ES-I3 (cell line): ENCODE data around the gene JAKMIP2.
A peak's percentile ranks its signal among the peaks of the same experiment; 100 is the strongest.
"Not testable (repeated sequence)": the region's sequence is repeated elsewhere in the genome, so short reads cannot be mapped to it uniquely, and the experiment has no call there.

Source experiments
- H3K36me3 ChIP-seq: 2 replicates; pipeline ENCODE4 v1.6.1; 2013; ENCODE audit warnings: mild to moderate bottlenecking, low read length, control low read depth, moderate library complexity; ENCODE audit not compliant: insufficient read depth
- H3K4me1 ChIP-seq: 2 replicates; pipeline ENCODE4 v1.6.1; 2013; ENCODE audit warnings: mild to moderate bottlenecking, control low read depth, low read length; ENCODE audit not compliant: insufficient read depth
- H3K9ac ChIP-seq: 2 replicates; pipeline ENCODE4 v1.6.1; 2013; ENCODE audit warnings: low read depth, mild to moderate bottlenecking, low read length, moderate library complexity
- H3K9me3 ChIP-seq: 2 replicates; pipeline ENCODE4 v1.6.1; 2013; ENCODE audit warnings: mild to moderate bottlenecking, low read length, moderate library complexity; ENCODE audit not compliant: control insufficient read depth, insufficient read depth

JAKMIP2 gene

DNA sequence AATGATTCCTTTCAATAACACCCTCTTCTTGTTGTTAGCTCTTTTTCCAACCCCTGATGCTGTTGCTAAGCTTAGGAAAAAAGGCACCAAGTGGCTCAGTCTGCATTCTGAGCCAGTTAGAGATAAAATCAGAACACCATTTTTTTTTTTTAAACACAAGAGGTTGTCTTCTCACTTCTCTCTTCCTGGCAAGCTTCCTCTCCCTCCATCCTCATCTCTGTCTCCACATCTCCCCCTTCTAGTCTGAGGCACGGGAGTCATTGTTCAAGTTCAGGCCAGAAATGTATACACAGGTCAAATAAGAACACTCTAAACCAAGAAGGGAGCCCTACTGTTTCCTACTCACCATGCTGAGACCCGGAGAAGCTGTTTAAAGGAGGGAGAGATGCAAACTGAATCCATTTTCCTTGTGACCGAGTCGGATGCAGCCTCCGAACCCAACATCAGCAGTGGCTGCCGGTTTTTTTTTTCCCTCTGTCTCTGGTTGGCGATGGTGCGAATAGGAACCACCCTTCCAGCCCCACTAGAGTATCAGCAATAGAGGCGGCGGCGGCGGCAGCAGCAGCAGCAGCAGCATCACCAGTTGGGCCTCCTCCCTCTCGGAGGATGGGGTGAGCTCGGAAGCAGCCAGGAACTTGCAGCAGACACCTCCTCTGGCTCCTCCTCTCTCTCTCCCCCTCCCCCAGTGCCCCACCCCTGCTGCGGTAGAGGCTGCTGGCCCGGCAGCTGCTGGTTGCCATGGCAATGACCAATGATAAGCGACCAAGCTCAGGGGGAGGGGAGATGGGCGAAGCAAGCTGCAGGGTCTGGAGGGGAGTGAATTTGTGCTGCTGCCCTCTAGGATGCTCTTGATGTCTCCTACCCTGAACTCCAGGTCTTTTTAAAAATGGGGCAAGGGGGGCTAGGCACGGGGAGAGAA lies at the start of gene JAKMIP2:
Gene JAKMIP2 (minus strand): TSS at position 619 of the 919 bp plus-strand sequence. CDS start 110,922 bp downstream, outside the sequence.
- peaks cover 5% of the 10 kb centered on the region; the same call in 1 of the 2 replicates for H3K4me1 ChIP-seq
- no peaks in the 10 kb centered on the region for H3K9me3 ChIP-seq
- no peaks in the 10 kb centered on the region for H3K36me3 ChIP-seq
- H3K9ac ChIP-seq: peak within 1 kb of the TSS; percentile 60

DNA sequence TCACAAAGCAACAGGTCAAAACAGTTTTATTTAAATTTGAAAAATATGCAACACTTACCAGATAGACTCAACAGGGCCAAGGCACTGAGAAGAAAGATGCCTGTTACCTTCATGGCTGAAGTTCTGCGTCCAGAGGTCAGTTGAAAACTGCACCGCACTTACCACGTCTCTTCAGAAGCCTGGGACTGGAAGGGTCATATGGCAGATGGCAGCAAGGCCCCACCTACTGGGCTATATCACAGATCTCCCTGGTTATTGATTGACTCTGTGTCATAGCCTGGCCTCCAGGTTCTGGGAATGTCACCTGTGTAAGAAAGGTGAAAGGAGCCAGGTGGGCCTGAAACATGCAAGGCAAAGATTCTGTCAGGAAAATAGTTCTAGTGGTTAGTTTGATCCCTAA lies 48.9 kb upstream of the JAKMIP2 start, which contains the start of gene SPINK1:
Gene SPINK1 (minus strand): TSS at position 207 of the 400 bp plus-strand sequence. CDS start 94 bp downstream, at position 113.
- Histone ChIP-seq H3K9ac (no peak within 1 kb of the TSS), H3K4me1 (no peaks in the 10 kb centered on the region; the same call in 1 of the 2 replicates), H3K36me3 (no peaks in the 10 kb centered on the region), H3K9me3 (no peaks in the 10 kb centered on the region)

DNA sequence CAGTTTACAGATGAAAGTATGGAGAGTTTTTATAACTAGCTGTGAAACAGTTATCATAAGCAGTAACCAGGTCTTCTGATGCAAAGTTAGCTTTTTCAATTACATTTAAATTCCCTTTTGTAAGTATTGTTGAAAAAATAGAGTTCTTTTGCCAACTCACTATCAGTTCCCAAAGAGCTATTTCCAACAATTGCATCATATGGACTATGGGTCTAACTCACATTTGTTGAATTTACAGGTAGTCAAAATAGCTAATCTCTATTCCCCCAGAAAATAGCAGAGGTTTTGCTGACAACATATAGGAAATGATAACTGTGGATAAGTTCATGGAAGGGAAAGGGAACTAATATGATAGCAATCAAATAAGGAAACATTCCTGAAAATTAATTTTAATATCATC lies 47.5 kb upstream of the JAKMIP2 start:
- Histone ChIP-seq H3K9me3 (no peaks in the 10 kb centered on the region), H3K9ac (no peak overlapping the region), H3K36me3 (no peaks in the 10 kb centered on the region), H3K4me1 (no peaks in the 10 kb centered on the region; the same call in 1 of the 2 replicates)

DNA sequence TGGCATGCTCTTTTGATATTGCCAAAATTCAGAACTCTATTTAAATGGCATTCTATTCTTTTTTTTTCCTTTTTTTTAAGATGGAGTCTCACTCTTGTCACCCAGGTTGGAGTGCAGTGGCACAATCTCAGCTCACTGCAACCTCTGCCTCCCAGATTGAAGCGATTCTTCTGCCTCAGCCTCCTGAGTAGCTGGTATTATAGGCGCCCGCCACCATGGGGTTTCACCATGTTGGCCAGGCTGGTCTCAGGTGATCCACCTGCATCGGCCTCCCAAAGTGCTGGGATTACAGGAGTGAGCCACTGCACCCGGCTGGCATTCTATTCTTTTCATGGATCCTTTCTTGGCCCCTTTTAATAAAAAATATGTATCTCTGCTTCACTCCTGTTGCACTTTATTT lies 44.5 kb upstream of the JAKMIP2 start:
- H3K4me1 ChIP-seq: not testable (repeated sequence)

DNA sequence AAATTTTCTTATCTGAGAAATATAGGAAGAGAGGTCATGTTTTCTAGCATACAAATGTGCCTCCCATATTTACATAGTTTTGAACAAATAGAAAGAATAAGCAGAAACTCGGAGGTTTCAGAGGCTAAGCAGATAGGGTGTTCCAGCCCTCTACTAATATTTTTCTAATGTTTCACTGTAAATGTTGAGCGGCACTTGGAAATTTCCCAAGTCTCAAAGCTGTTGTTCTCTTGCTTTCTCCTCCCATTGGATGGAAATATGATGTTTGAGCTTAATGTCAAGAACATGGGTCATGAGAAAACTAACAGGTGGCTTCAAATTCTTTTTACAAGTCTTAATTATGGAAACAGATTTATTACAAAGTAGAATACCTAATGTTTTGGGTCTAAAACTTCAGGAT lies 43.8 kb upstream of the JAKMIP2 start:
- H3K9ac ChIP-seq: no peak overlapping the region
- H3K36me3 ChIP-seq: no peaks in the 10 kb centered on the region
- no peaks in the 10 kb centered on the region; the same call in 1 of the 2 replicates for H3K4me1 ChIP-seq

More for the DNA sequence above, 44.5 kb upstream of the JAKMIP2 start:
- not testable (repeated sequence) for H3K9me3 ChIP-seq, H3K36me3 ChIP-seq, H3K9ac ChIP-seq

DNA sequence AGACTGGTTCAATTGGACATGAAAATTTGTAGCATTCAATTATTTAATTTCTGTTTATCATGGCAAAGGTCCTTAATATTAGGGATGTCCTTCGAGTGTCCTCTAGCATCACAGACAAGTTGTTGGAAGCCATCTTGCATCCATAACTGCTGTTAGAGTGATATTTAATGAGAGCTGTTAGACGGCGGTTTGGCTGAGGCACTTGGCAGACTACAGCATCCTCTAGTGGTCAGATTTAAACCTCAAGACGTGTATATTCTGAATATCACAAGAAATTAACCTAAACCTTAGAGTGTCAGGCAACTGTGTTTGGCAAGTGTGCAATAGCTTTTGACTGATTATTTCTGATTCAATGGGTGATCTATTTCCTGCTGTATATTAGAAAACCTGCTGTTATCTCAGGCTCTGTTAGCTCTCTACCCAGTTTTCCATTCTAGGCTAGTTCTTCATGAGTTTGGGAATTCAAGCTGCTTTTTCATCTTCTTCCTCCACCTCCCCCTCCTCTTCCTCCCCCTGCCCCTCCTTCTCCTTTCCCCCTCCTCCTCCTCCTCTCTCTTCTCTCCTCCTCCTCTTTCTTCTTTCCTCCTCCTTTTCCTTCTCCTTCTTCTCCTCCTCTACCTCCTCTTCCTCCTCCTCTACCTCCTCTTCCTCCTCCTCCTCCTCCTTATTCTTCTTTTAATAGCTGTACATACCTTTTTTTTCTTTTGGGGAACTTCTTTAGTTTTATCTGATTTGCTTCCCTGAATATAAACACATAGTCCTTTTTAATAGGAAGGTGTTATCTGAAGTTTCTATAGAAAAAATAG lies 40.4 kb upstream of the JAKMIP2 start:
- H3K9ac ChIP-seq: no peak overlapping the region
- no peaks in the 10 kb centered on the region for H3K4me1 ChIP-seq
- H3K9me3 ChIP-seq: no peaks in the 10 kb centered on the region
- no peaks in the 10 kb centered on the region for H3K36me3 ChIP-seq

More for the DNA sequence above, 43.8 kb upstream of the JAKMIP2 start:
- H3K9me3 ChIP-seq: no peaks in the 10 kb centered on the region

DNA sequence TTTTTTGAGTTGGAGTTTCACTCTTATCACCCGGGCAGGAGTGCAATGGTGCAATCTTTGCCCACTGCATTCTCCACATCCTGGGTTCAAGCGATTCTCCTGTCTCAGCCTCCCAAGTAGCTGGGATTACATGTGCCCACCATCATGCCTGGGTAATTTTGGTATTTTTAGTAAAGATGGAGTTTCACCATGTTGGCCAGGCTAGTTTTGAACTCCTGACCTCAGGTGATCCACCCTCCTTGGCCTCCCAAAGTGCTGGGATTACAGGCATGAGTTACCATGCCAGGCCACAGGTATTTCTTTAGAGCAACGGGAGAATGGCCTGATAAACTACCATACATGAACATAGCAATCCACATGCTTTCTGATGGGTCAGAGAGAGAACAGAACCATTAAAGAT lies 39.7 kb upstream of the JAKMIP2 start:
- H3K9ac ChIP-seq, H3K9me3 ChIP-seq, H3K36me3 ChIP-seq, H3K4me1 ChIP-seq: not testable (repeated sequence)

DNA sequence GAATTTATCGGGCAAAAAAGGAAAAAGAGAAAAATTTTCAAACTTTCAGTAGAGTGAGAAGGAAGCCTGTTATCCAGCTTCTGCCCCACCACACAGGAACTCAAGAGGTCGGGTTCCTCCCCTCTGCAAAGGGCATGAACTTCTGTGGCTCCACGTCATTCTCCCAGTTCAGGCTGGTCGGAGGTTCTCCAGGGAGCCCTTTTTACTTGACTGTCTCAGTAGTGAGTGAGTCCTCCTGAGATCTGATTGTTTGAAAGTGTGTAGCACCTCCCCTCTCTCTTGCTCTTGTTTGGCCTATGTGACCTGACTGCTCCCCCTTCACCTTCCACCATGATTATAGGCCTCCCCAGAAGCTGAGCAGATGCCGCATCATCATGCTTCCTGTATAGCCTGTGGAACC lies 39.2 kb upstream of the JAKMIP2 start:
- H3K36me3 ChIP-seq: no peaks in the 10 kb centered on the region
- no peak overlapping the region for H3K9ac ChIP-seq
- H3K9me3 ChIP-seq: no peaks in the 10 kb centered on the region
- no peaks in the 10 kb centered on the region for H3K4me1 ChIP-seq

DNA sequence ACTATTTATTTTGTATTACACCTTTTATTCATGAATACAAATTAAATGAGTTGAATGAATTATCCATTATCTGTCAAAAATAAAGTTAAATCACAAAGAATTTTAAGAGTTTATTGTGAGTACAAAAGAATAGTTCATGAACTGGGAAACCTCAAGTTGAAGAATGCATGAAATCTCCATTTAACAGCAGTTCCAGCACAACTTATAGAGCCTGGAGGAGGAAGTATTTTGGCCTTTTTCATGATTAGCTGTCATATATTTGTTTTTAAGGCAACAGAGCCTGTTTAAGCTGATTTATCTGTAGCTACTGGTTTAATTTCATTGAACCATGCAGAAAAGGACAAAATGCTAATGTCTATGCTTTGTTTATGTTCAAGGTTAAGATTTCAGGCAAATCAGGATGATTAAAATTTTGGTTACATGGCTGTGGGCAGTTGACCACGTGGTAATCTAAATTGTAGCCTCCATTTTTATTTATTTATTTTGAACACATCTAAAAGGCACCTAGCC lies 36.8 kb upstream of the JAKMIP2 start:
- no peaks in the 10 kb centered on the region for H3K36me3 ChIP-seq
- H3K4me1 ChIP-seq: no peaks in the 10 kb centered on the region
- H3K9me3 ChIP-seq: no peaks in the 10 kb centered on the region
- H3K9ac ChIP-seq: no peak overlapping the region

DNA sequence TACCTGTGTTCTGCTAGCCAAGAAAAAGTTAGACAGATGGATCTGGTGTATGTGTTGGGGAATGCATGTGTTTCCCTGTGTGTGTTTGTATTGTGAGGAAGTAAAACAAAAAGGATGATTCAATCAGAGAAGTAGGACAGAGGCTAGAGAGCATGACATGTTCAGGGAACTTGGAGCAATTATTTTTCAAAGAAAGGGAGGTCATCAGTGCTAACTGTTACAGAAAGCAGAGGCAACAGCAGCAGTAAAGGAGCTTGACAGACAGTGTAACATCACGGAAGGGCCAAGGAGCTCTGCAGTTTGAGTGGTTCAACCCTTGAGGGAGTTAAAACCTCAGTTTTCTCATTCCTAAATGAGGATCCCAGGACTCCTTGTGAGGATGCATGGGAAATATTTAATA lies 35.8 kb upstream of the JAKMIP2 start:
- no peaks in the 10 kb centered on the region for H3K36me3 ChIP-seq
- no peaks in the 10 kb centered on the region for H3K9me3 ChIP-seq
- H3K9ac ChIP-seq: no peak overlapping the region
- no peaks in the 10 kb centered on the region for H3K4me1 ChIP-seq

DNA sequence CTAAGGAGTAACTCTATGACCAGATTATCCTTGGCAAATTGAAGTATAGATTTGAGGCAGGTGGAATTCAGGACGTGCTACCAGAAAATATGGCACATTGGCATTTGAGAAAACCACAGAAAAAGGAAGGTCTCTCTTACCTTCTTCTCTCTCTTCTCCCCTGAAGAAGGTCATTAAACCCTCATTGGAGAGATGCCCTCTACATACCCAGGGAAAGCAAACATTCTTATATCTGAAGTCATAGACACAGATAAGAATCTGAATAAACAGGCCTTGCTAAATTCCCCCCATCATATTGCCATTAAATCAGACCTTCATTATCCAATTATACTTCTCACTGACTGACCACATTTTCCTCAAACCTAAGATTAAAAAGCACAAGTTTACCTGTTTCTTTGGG lies 31.2 kb upstream of the JAKMIP2 start:
- Histone ChIP-seq H3K9me3 (no peaks in the 10 kb centered on the region), H3K4me1 (peaks cover 16% of the 10 kb centered on the region; the same call in 1 of the 2 replicates), H3K36me3 (no peaks in the 10 kb centered on the region), H3K9ac (no peak overlapping the region)

DNA sequence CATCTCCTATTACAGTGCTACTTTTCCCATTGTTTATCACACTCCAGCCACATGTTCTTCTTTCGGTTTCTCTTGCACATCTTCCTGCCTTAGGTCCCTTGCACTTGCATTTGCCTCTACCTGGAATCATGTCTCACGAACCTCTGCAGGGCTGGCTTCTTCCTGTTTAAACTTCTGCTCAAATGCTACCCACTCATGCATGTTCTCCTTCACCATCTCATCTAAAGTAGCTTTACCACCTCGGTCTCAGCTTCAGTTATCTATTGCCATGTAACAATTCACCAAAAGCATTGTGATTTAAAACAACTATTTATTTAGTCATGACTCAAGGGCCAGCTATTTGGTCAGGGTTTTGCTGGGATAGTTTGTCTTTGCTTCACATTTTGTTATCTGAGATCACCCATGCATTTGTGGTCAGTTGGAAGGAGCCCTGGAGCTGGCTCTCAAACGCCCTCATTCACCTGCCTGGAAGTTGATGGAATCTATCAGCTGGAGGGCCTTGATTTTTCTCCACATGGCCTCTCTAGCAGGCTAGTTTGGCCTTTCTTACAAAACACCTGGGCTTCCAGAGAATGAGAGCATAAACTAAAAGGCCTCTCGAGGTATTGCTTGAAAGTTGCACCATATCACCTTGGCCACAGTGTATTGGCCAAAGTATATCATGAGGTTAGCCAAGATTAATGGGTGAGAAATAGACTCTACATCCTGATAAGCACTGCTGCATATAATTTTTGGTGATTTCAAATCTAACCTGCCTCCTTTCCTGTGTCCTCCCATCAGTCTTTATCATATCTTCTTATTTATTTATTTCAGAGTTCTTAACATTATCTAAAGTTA lies 27.5 kb upstream of the JAKMIP2 start:
- no peaks in the 10 kb centered on the region for H3K36me3 ChIP-seq
- H3K9ac ChIP-seq: no peak overlapping the region
- H3K9me3 ChIP-seq: no peaks in the 10 kb centered on the region
- H3K4me1 ChIP-seq: peaks cover 16% of the 10 kb centered on the region; the same call in 1 of the 2 replicates

DNA sequence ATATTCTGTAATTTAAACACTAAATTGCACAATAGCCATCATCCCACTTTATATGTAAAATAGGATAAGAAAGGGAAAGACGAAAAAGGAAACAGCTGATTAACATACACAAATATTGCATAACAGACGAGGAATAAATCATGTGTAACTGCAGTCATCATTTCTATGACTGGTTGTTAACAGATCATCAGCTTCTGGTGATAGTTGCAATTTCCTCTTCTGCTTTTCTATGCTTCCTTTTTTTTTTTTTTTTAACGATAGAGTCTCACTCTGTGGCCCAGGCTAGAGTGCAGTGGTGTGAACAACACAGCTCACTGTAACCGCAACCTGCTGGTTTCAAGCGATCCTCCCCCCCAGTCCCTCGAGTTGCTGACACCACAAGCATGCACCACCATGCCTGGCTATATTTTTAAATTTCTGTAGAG lies 22.5 kb upstream of the JAKMIP2 start:
- Histone ChIP-seq H3K9me3 (no peaks in the 10 kb centered on the region), H3K9ac (no peak overlapping the region), H3K36me3 (no peaks in the 10 kb centered on the region), H3K4me1 (peaks cover 8% of the 10 kb centered on the region; the same call in 1 of the 2 replicates)
